ENCODE measurements around the gene ACAP3.

Gene ACAP3

GRCh38 chr1:1281533-1282321 lies 26.0 kb downstream of the ACAP3 start:
- Histone ChIP-seq H3K9me3 (ENCODE audit: insufficient read depth, low read length) (no peaks in the 10 kb centered on the region), H3K27ac (ENCODE audit: low read length) (no peak overlapping the region), H3K4me3 (ENCODE audit: low read length) (no peak overlapping the region), H3K4me2 (ENCODE audit: low read length) (no peak overlapping the region), H3K27me3 (ENCODE audit: low read depth, low read length) (no peaks in the 10 kb centered on the region), H3K79me2 (ENCODE audit: low read length) (no peaks in the 10 kb centered on the region), H3K36me3 (replicated peaks; ENCODE audit: low read depth, low read length) (no peaks in the 10 kb centered on the region), H2AFZ (ENCODE audit: low read depth, low read length) (no peak overlapping the region), H4K20me1 (ENCODE audit: insufficient read depth, low read length) (no peaks in the 10 kb centered on the region), H3K9ac (ENCODE audit: low read length) (no peak overlapping the region), H3K4me1 (ENCODE audit: low read length) (peaks cover 3% of the 10 kb centered on the region; the same call in 1 of the 2 replicates)
- no peak for TF ChIP-seq EZH2phosphoT487 (IDR thresholded peaks at IDR 0.05; ENCODE audit: low read depth)
- TF ChIP-seq CTCF (IDR thresholded peaks at IDR 0.05; ENCODE audit: low read depth, low read length): no peak

GRCh38 chr1:1280782-1281481 lies 26.8 kb downstream of the ACAP3 start:
- H3K4me1 ChIP-seq (ENCODE audit: low read length): peaks cover 3% of the 10 kb centered on the region; the same call in 1 of the 2 replicates
- no peaks in the 10 kb centered on the region for H3K79me2 ChIP-seq (ENCODE audit: low read length)
- no peak overlapping the region for H3K4me3 ChIP-seq (ENCODE audit: low read length)
- no peaks in the 10 kb centered on the region for H3K27me3 ChIP-seq (ENCODE audit: low read depth, low read length)
- no peak overlapping the region for H3K27ac ChIP-seq (ENCODE audit: low read length)
- H3K9me3 ChIP-seq (ENCODE audit: insufficient read depth, low read length): no peaks in the 10 kb centered on the region
- no peaks in the 10 kb centered on the region for H3K36me3 ChIP-seq (replicated peaks; ENCODE audit: low read depth, low read length)
- no peak overlapping the region for H2AFZ ChIP-seq (ENCODE audit: low read depth, low read length)
- H4K20me1 ChIP-seq (ENCODE audit: insufficient read depth, low read length): no peaks in the 10 kb centered on the region
- TF ChIP-seq CTCF (IDR thresholded peaks at IDR 0.05; ENCODE audit: low read depth, low read length) (no peak), EZH2phosphoT487 (IDR thresholded peaks at IDR 0.05; ENCODE audit: low read depth) (no peak)
- H3K4me2 ChIP-seq (ENCODE audit: low read length): no peak overlapping the region
- no peak overlapping the region for H3K9ac ChIP-seq (ENCODE audit: low read length)

- Histone ChIP-seq H3K4me1 (ENCODE audit: low read length) (peaks cover 7% of the 10 kb centered on the region; the same call in 1 of the 2 replicates), H3K27ac (ENCODE audit: low read length) (no peak overlapping the region), H3K9me3 (ENCODE audit: insufficient read depth, low read length) (no peaks in the 10 kb centered on the region), H3K36me3 (replicated peaks; ENCODE audit: low read depth, low read length) (no peaks in the 10 kb centered on the region), H3K4me2 (ENCODE audit: low read length) (no peak overlapping the region), H3K79me2 (ENCODE audit: low read length) (no peaks in the 10 kb centered on the region), H4K20me1 (ENCODE audit: insufficient read depth, low read length) (no peaks in the 10 kb centered on the region), H3K27me3 (ENCODE audit: low read depth, low read length) (no peaks in the 10 kb centered on the region), H3K4me3 (ENCODE audit: low read length) (no peak overlapping the region), H3K9ac (ENCODE audit: low read length) (no peak overlapping the region), H2AFZ (ENCODE audit: low read depth, low read length) (no peak overlapping the region)
- TF ChIP-seq EZH2phosphoT487 (IDR thresholded peaks at IDR 0.05; ENCODE audit: low read depth) (no peak), CTCF (IDR thresholded peaks at IDR 0.05; ENCODE audit: low read depth, low read length) (no peak)
These were observed 28.7 kb downstream of the ACAP3 start for GRCh38 chr1:1279028-1279427.

- no peaks in the 10 kb centered on the region for H3K36me3 ChIP-seq (replicated peaks; ENCODE audit: low read depth, low read length)
- no peak overlapping the region for H2AFZ ChIP-seq (ENCODE audit: low read depth, low read length)
- H3K4me2 ChIP-seq (ENCODE audit: low read length): no peak overlapping the region
- H3K27ac ChIP-seq (ENCODE audit: low read length): no peak overlapping the region
- H3K9ac ChIP-seq (ENCODE audit: low read length): no peak overlapping the region
- no peaks in the 10 kb centered on the region for H3K27me3 ChIP-seq (ENCODE audit: low read depth, low read length)
- peaks cover under 1% of the 10 kb centered on the region; the same call in 1 of the 2 replicates for H3K79me2 ChIP-seq (ENCODE audit: low read length)
- H3K4me3 ChIP-seq (ENCODE audit: low read length): no peak overlapping the region
- no peaks in the 10 kb centered on the region for H4K20me1 ChIP-seq (ENCODE audit: insufficient read depth, low read length)
- peaks cover 5% of the 10 kb centered on the region; the same call in 1 of the 2 replicates for H3K4me1 ChIP-seq (ENCODE audit: low read length)
- H3K9me3 ChIP-seq (ENCODE audit: insufficient read depth, low read length): no peaks in the 10 kb centered on the region
- TF ChIP-seq CTCF (IDR thresholded peaks at IDR 0.05; ENCODE audit: low read depth, low read length) (no peak), EZH2phosphoT487 (IDR thresholded peaks at IDR 0.05; ENCODE audit: low read depth) (no peak)
These were observed 29.1 kb downstream of the ACAP3 start for GRCh38 chr1:1278620-1279019.

All from OCI-LY3 (cell line).